ENCODE measurements around the gene DST. TPM values are rescaled to one million over a fixed set of nuclear protein-coding genes. Genes with fewer than 3 reads are reported as not detected.

The DST gene
- total RNA-seq, 1 experiment from 2014 or later, result 91.9 TPM

DNA sequence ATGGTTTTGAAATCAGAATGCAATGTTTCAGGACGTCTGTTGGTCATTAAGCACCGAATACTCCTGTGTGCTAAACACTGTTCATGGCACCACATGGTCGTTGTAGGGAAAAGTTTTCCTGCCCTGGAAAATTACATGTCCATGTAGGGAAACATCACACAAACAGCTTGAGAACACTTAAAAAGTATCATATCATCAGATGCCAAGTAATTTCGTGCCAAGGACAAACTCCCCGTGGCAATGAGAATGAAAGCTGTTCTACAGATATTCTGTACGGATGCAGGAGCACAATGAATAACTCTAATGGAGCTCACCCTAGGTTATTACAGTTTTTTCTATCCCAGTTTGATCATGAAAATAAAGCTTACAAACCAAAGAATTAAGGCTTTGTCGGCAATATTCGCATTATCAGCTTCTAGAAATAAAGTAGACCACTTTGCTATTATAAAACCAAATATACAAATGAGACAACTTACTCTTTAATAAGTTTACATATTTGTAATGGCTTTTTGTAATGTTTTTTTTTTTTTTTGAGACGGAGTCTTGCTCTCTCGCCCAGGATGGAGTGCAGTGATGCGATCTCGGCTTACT is 4.6 kb upstream of the DST start:
- no peak overlapping the region for H3K56ac ChIP-seq (ENCODE audit: insufficient read length, low read depth, low read length)
- no peaks in the 10 kb centered on the region for H3K79me1 ChIP-seq (ENCODE audit: insufficient read depth, low read depth, low read length, poor library complexity, severe bottlenecking)
- no peak overlapping the region for H3K14ac ChIP-seq (ENCODE audit: insufficient read depth, low read length)
- H4K20me1 ChIP-seq (ENCODE audit: control insufficient read depth, insufficient read depth, insufficient read length), result no peaks in the 10 kb centered on the region
- no peak overlapping the region for H2BK5ac ChIP-seq (ENCODE audit: insufficient read length, low read length)
- H3K79me2 ChIP-seq (ENCODE audit: insufficient read depth, low read length), result no peaks in the 10 kb centered on the region
- no peaks in the 10 kb centered on the region for H3K27me3 ChIP-seq (ENCODE audit: insufficient read depth, low read length)
- no peak overlapping the region for H3K4me3 Mint-ChIP-seq
- TF ChIP-seq, protein P1, sequence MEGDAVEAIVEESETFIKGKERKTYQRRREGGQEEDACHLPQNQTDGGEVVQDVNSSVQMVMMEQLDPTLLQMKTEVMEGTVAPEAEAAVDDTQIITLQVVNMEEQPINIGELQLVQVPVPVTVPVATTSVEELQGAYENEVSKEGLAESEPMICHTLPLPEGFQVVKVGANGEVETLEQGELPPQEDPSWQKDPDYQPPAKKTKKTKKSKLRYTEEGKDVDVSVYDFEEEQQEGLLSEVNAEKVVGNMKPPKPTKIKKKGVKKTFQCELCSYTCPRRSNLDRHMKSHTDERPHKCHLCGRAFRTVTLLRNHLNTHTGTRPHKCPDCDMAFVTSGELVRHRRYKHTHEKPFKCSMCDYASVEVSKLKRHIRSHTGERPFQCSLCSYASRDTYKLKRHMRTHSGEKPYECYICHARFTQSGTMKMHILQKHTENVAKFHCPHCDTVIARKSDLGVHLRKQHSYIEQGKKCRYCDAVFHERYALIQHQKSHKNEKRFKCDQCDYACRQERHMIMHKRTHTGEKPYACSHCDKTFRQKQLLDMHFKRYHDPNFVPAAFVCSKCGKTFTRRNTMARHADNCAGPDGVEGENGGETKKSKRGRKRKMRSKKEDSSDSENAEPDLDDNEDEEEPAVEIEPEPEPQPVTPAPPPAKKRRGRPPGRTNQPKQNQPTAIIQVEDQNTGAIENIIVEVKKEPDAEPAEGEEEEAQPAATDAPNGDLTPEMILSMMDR (conservative IDR thresholded peaks at IDR 0.05), result no peak
- no peak overlapping the region for H4K8ac ChIP-seq (replicated peaks; ENCODE audit: insufficient read length, low read depth, low read length)
- no peak overlapping the region for H4K5ac ChIP-seq (ENCODE audit: insufficient read length, low read depth, low read length)
- H3K18ac ChIP-seq (ENCODE audit: insufficient read length, low read depth, low read length), result no peak overlapping the region
- H3K9me3 ChIP-seq (ENCODE audit: control insufficient read depth, low read depth, low read length), result no peaks in the 10 kb centered on the region
- H2AFZ ChIP-seq (ENCODE audit: low read length), result no peak overlapping the region
- H3K27me3 Mint-ChIP-seq (ENCODE audit: low read depth), result no peaks in the 10 kb centered on the region
- peaks cover 16 to 28% of the 10 kb centered on the region in 2 experiments for H3K4me1 Mint-ChIP-seq
- H3K9me3 Mint-ChIP-seq, result no peaks in the 10 kb centered on the region
- no peak overlapping the region for H3K27ac Mint-ChIP-seq
- H3K4me1 ChIP-seq (ENCODE audit: insufficient read depth, low read length), result peaks cover 3% of the 10 kb centered on the region; the same call in 1 of the 2 replicates
- H2BK15ac ChIP-seq (ENCODE audit: low read depth, low read length), result no peak overlapping the region
- H3K36me3 Mint-ChIP-seq (ENCODE audit: insufficient read depth in 1 of 3, low read depth in 3 of 3), result peaks cover 5 to 36% (median 20%) of the 10 kb centered on the region in 3 experiments; a peak in 5 of 7 replicates
- H2BK12ac ChIP-seq (ENCODE audit: insufficient read length, low read depth, low read length), result no peak overlapping the region
- H3K23ac ChIP-seq (ENCODE audit: insufficient read length, low read depth, low read length), result no peak overlapping the region
- DNase-seq, result no peak
- no peak overlapping the region for H2BK120ac ChIP-seq (ENCODE audit: low read depth, low read length, poor library complexity, severe bottlenecking)
- H3T11ph ChIP-seq (ENCODE audit: low read length), result no peak overlapping the region
- H4K91ac ChIP-seq (ENCODE audit: insufficient read length, low read depth, low read length), result no peak overlapping the region
- no peak overlapping the region for H3K9ac ChIP-seq (ENCODE audit: extremely low read depth, insufficient read length, low read length)
- no peak overlapping the region for H2AK5ac ChIP-seq (ENCODE audit: insufficient read length, low read length)
- H3K4me2 ChIP-seq (ENCODE audit: insufficient read depth, insufficient read length, low read length), result no peak overlapping the region
- no peaks in the 10 kb centered on the region for H3K23me2 ChIP-seq (ENCODE audit: insufficient read length, low read depth, low read length, poor library complexity, severe bottlenecking)
- no peak overlapping the region for H2BK20ac ChIP-seq (ENCODE audit: low read depth, low read length, poor library complexity, severe bottlenecking)
- no peak overlapping the region for H3K27ac ChIP-seq (ENCODE audit: insufficient read length, low read depth, low read length)
- H3K4ac ChIP-seq (ENCODE audit: low read depth, low read length), result no peak overlapping the region
- no CpG with 5 or more reads among the region's 12 CpGs for WGBS (ENCODE audit: extremely low coverage, insufficient read length, low lambda C conversion rate)
